OCI-LY1 (cell line): ENCODE results near the gene DNAJB8.

Experiments used
- EZH2 ChIP-seq: fragments of 200-600 bp; sonication (generic), shearing (Covaris generic); IDR thresholded peaks from 2 replicates; pipeline ENCODE4 v1.8.0; 2017; ENCODE audit warnings: borderline replicate concordance, mixed run types, mild to moderate bottlenecking, antibody characterized with exemption, low read length, moderate library complexity, mixed read lengths
- TF ChIP-seq, protein P1 (sequence below): fragments of 200-600 bp; sonication (generic), shearing (Covaris generic); IDR thresholded peaks from 2 replicates; pipeline ENCODE4 v1.5.1; 2017; ENCODE audit warnings: mild to moderate bottlenecking, antibody characterized with exemption, low read length, moderate library complexity, mixed read lengths

DNA sequence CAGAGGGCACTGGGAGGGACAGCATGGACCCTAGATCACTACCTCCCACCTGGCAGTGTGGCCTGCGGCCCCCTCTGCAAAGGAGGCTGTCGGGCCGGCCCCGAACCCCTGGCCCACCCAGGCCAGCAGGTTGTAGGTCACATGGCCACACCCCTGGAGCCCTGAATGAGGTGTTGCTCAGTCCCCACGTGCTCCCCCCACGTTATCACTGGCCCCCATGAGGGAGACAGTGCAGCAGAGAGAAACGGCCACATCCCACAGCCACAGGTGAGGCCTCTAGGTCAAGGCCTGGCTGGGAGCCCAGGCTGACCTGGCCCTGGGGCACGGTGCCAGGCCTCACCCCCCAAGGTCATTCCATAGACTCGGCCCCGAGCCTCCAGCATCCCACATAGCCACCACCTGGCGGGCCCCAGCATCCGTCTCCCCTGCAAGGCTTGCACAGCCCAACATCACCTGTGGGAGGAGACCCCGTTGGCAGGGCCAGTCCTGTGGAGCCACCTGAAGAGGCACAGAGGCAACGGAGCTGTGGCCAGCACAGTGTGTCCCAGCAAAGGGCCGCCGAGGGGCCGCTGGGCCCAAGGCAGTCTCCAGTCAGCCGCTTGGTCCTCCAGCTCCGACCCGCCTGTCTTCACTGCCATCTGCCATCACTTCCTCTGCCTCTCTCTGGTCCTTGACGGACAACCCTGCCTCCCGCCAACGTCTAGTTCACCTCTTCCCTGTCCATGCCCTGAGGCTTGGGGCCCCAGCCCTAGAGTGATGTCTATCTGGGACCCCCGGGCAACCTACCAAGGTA is 53.1 kb downstream of the DNAJB8 start:
- TF ChIP-seq EZH2 = no peak
- TF ChIP-seq, protein P1, sequence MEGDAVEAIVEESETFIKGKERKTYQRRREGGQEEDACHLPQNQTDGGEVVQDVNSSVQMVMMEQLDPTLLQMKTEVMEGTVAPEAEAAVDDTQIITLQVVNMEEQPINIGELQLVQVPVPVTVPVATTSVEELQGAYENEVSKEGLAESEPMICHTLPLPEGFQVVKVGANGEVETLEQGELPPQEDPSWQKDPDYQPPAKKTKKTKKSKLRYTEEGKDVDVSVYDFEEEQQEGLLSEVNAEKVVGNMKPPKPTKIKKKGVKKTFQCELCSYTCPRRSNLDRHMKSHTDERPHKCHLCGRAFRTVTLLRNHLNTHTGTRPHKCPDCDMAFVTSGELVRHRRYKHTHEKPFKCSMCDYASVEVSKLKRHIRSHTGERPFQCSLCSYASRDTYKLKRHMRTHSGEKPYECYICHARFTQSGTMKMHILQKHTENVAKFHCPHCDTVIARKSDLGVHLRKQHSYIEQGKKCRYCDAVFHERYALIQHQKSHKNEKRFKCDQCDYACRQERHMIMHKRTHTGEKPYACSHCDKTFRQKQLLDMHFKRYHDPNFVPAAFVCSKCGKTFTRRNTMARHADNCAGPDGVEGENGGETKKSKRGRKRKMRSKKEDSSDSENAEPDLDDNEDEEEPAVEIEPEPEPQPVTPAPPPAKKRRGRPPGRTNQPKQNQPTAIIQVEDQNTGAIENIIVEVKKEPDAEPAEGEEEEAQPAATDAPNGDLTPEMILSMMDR = no peak
